ENCODE results near the gene PPA2. TPM values are rescaled to one million over a fixed set of nuclear protein-coding genes. Genes with fewer than 3 reads are reported as not detected.

The PPA2 gene
- total RNA-seq, 2 donors from 2014 or later: 54.0 to 168 TPM

- no peaks in the 10 kb centered on the region for H3K9me3 ChIP-seq
- H3K36me3 ChIP-seq: no peaks in the 10 kb centered on the region
- DNase-seq (ENCODE audit: low spot score): no peak
- TF ChIP-seq, protein P1, sequence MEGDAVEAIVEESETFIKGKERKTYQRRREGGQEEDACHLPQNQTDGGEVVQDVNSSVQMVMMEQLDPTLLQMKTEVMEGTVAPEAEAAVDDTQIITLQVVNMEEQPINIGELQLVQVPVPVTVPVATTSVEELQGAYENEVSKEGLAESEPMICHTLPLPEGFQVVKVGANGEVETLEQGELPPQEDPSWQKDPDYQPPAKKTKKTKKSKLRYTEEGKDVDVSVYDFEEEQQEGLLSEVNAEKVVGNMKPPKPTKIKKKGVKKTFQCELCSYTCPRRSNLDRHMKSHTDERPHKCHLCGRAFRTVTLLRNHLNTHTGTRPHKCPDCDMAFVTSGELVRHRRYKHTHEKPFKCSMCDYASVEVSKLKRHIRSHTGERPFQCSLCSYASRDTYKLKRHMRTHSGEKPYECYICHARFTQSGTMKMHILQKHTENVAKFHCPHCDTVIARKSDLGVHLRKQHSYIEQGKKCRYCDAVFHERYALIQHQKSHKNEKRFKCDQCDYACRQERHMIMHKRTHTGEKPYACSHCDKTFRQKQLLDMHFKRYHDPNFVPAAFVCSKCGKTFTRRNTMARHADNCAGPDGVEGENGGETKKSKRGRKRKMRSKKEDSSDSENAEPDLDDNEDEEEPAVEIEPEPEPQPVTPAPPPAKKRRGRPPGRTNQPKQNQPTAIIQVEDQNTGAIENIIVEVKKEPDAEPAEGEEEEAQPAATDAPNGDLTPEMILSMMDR (IDR thresholded peaks at IDR 0.05): no peak
- TF ChIP-seq POLR2AphosphoS5 (IDR thresholded peaks at IDR 0.05): no peak
- no peak for TF ChIP-seq POLR2A (IDR thresholded peaks at IDR 0.05)
- intact Hi-C loops (cut with DNase I): no loop called here
- no peak overlapping the region for H3K4me3 ChIP-seq
- H3K27me3 ChIP-seq (replicated peaks; ENCODE audit: insufficient read depth): no peaks in the 10 kb centered on the region
- H3K4me1 ChIP-seq (replicated peaks): no peaks in the 10 kb centered on the region
- no peak overlapping the region for H3K27ac ChIP-seq
- 56% methylated on average over 2 of the region's 2 CpGs for WGBS
These were observed 17.9 kb downstream of the PPA2 start for GRCh38 chr4:105455998-105456397.

GRCh38 chr4:105455182-105455581 is 18.7 kb downstream of the PPA2 start:
- H3K9me3 ChIP-seq: no peaks in the 10 kb centered on the region
- no peak for DNase-seq (ENCODE audit: low spot score)
- intact Hi-C loops (cut with DNase I): no loop called here
- H3K4me1 ChIP-seq (replicated peaks): no peaks in the 10 kb centered on the region
- no peaks in the 10 kb centered on the region for H3K27me3 ChIP-seq (replicated peaks; ENCODE audit: insufficient read depth)
- no peak overlapping the region for H3K4me3 ChIP-seq
- H3K27ac ChIP-seq: no peak overlapping the region
- TF ChIP-seq, protein P1 (IDR thresholded peaks at IDR 0.05): no peak
- no peak for TF ChIP-seq POLR2A (IDR thresholded peaks at IDR 0.05)
- no peak for TF ChIP-seq POLR2AphosphoS5 (IDR thresholded peaks at IDR 0.05)
- WGBS: 94% methylated on average over 4 of the region's 4 CpGs
- no peaks in the 10 kb centered on the region for H3K36me3 ChIP-seq

- Histone ChIP-seq H3K36me3 (no peaks in the 10 kb centered on the region), H3K27me3 (replicated peaks; ENCODE audit: insufficient read depth) (no peaks in the 10 kb centered on the region), H3K27ac (no peak overlapping the region), H3K4me3 (no peak overlapping the region), H3K9me3 (no peaks in the 10 kb centered on the region), H3K4me1 (replicated peaks) (no peaks in the 10 kb centered on the region)
- WGBS: 85% methylated on average over 4 of the region's 4 CpGs
- intact Hi-C loops (cut with DNase I): no loop called here
- TF ChIP-seq, protein P1 (IDR thresholded peaks at IDR 0.05): no peak
- no peak for TF ChIP-seq POLR2AphosphoS5 (IDR thresholded peaks at IDR 0.05)
- no peak for TF ChIP-seq POLR2A (IDR thresholded peaks at IDR 0.05)
- DNase-seq (ENCODE audit: low spot score): no peak
These were observed 20.2 kb downstream of the PPA2 start for GRCh38 chr4:105453550-105454205.

DNA sequence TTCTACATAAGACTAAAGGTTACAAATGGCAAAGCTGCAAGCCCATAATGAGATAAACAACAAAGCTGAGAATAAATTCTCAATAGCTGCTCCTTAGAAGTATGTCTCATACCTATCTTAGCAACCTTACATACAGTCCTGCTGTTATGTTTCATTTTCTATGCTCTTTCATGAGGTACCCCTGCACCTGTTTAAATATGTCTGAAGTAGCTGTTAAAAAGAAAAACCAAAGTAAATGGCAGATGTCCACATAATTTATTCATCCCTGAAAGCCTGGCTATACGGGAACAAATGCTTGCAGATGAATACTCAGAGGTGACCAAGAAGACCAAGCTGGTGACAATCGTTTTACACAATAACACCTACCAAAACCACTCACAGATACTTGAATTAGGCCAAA is 22.5 kb downstream of the PPA2 start:
- no peak overlapping the region for H3K27ac ChIP-seq
- no peaks in the 10 kb centered on the region for H3K27me3 ChIP-seq (replicated peaks; ENCODE audit: insufficient read depth)
- DNase-seq (ENCODE audit: low spot score): no peak
- 53% methylated on average over 2 of the region's 2 CpGs for WGBS
- no peaks in the 10 kb centered on the region for H3K9me3 ChIP-seq
- TF ChIP-seq, protein P1 (IDR thresholded peaks at IDR 0.05): no peak
- H3K4me1 ChIP-seq (replicated peaks): no peaks in the 10 kb centered on the region
- intact Hi-C loops (cut with DNase I): no loop called here
- no peak overlapping the region for H3K4me3 ChIP-seq
- H3K36me3 ChIP-seq: no peaks in the 10 kb centered on the region

- no peak for TF ChIP-seq POLR2AphosphoS5 (IDR thresholded peaks at IDR 0.05)
- no peak for TF ChIP-seq POLR2A (IDR thresholded peaks at IDR 0.05)
- TF ChIP-seq, protein P1 (IDR thresholded peaks at IDR 0.05): no peak
- intact Hi-C loops (cut with DNase I): no loop called here
These were observed 33.0 kb downstream of the PPA2 start for GRCh38 chr4:105440890-105441289.

More at GRCh38 chr4:105440890-105441289, 33.0 kb downstream of the PPA2 start:
- no peaks in the 10 kb centered on the region for H3K36me3 ChIP-seq
- no peaks in the 10 kb centered on the region for H3K27me3 ChIP-seq (replicated peaks; ENCODE audit: insufficient read depth)
- no peaks in the 10 kb centered on the region for H3K4me1 ChIP-seq (replicated peaks)
- no peak overlapping the region for H3K4me3 ChIP-seq
- no peaks in the 10 kb centered on the region for H3K9me3 ChIP-seq
- DNase-seq (ENCODE audit: low spot score): no peak
- no peak overlapping the region for H3K27ac ChIP-seq

All from prostate gland (tissue), 2 donors.